Vagina (tissue), 2 donors: ENCODE data around the gene DNASE1L1. TPM values are rescaled to one million over a fixed set of nuclear protein-coding genes. Genes with fewer than 3 reads are reported as not detected.

Source experiments
- DNase-seq, 2 donors: peaks; one replicate each; pipeline ENCODE4 v3.0.0-alpha.2; 2017; ENCODE audit errors: extremely low spot score in 2 of 2
- H3K27ac ChIP-seq: fragments of 200-600 bp; sonication (generic); one replicate; pipeline ENCODE4 v1.5.1; 2019
- H3K27me3 ChIP-seq: fragments of 200-600 bp; sonication (generic); one replicate; pipeline ENCODE4 v1.5.1; 2019
- H3K36me3 ChIP-seq, 2 donors: fragments of 200-600 bp; sonication (generic); one replicate each; pipeline ENCODE4 v1.5.1; 2017 to 2019
- H3K4me1 ChIP-seq: fragments of 200-600 bp; sonication (generic); one replicate; pipeline ENCODE4 v1.5.1; 2019
- H3K4me3 ChIP-seq, 2 donors: fragments of 200-600 bp; sonication (generic); 1 replicate in 1 of 2; 2 replicates in 1 of 2; pipeline ENCODE4 v1.5.1; 2016 to 2019
- H3K9me3 ChIP-seq: fragments of 200-600 bp; sonication (generic); one replicate; pipeline ENCODE4 v1.5.1; 2019
- CTCF ChIP-seq, 3 experiments: fragments of 450-650 bp in 2 of 3; fragments of 200-600 bp in 1 of 3; sonication (generic) in 1 of 3; IDR thresholded peaks; one replicate each; pipeline ENCODE4 v1.5.1; 2017 to 2019; ENCODE audit warnings: antibody characterized with exemption in 3 of 3, mild to moderate bottlenecking in 2 of 3, moderate library complexity in 2 of 3
- POLR2A ChIP-seq, 2 donors: fragments of 450-650 bp; IDR thresholded peaks; one replicate each; pipeline ENCODE4 v1.6.1; 2017; ENCODE audit warnings: antibody characterized with exemption in 2 of 2, mild to moderate bottlenecking in 2 of 2, moderate library complexity in 2 of 2
- POLR2AphosphoS5 ChIP-seq, 2 donors: sonication (generic); formaldehyde crosslinking; IDR thresholded peaks; one replicate each; pipeline ENCODE4 v1.9.0; 2017; ENCODE audit warnings: antibody characterized with exemption in 2 of 2, mild to moderate bottlenecking in 2 of 2, low read depth in 1 of 2; ENCODE audit not compliant: insufficient read depth in 1 of 2
- intact Hi-C: fragments of 100-400 bp; cut with DNase I; formaldehyde crosslinking; loops from one replicate; pipeline ENCODE4 v1.15.1; 2023
- total RNA-seq: library from RNA; depleted of rRNA; stranded (reverse); fragments of >200 nt; gene quantifications from one replicate; pipeline ENCODE4 v1.2.3, GENCODE V29; 2016

DNASE1L1 gene
- total RNA-seq, 1 donor from 2014 or later: 52.1 TPM

- Histone ChIP-seq H3K36me3 (no peaks in the 10 kb centered on the region), H3K9me3 (no peaks in the 10 kb centered on the region), H3K27ac (no peak overlapping the region), H3K4me1 (no peaks in the 10 kb centered on the region), H3K4me3 (no peak overlapping the region), H3K27me3 (no peaks in the 10 kb centered on the region)
- intact Hi-C loops: no loop called here
- TF ChIP-seq CTCF (IDR thresholded peaks at IDR 0.05) (no peak), POLR2AphosphoS5 (IDR thresholded peaks at IDR 0.05; ENCODE audit: insufficient read depth in 1 of 2, low read depth in 1 of 2) (no peak), POLR2A (IDR thresholded peaks at IDR 0.05) (no peak)
- DNase-seq: no peak
Observed at GRCh38 chrX:154419688-154420401, 10.8 kb upstream of the DNASE1L1 start.

GRCh38 chrX:154419189-154419588 is 10.1 kb upstream of the DNASE1L1 start:
- no peaks in the 10 kb centered on the region for H3K27me3 ChIP-seq
- no peak for TF ChIP-seq CTCF (IDR thresholded peaks at IDR 0.05)
- no peak for TF ChIP-seq POLR2A (IDR thresholded peaks at IDR 0.05)
- no peak for TF ChIP-seq POLR2AphosphoS5 (IDR thresholded peaks at IDR 0.05; ENCODE audit: insufficient read depth in 1 of 2, low read depth in 1 of 2)
- H3K4me1 ChIP-seq: no peaks in the 10 kb centered on the region
- H3K36me3 ChIP-seq: no peaks in the 10 kb centered on the region
- H3K9me3 ChIP-seq: no peaks in the 10 kb centered on the region
- no peak overlapping the region for H3K27ac ChIP-seq
- DNase-seq: no peak
- no peak overlapping the region for H3K4me3 ChIP-seq
- intact Hi-C loops: no loop called here

- Histone ChIP-seq H3K27ac (no peak overlapping the region), H3K4me3 (no peak overlapping the region), H3K27me3 (no peaks in the 10 kb centered on the region), H3K4me1 (peaks cover 9% of the 10 kb centered on the region), H3K9me3 (no peaks in the 10 kb centered on the region), H3K36me3 (no peaks in the 10 kb centered on the region)
- intact Hi-C loops: no loop called here
- no peak for DNase-seq
- no peak for TF ChIP-seq CTCF (IDR thresholded peaks at IDR 0.05)
- TF ChIP-seq POLR2A (IDR thresholded peaks at IDR 0.05): no peak
- TF ChIP-seq POLR2AphosphoS5 (IDR thresholded peaks at IDR 0.05; ENCODE audit: insufficient read depth in 1 of 2, low read depth in 1 of 2): no peak
Observed at GRCh38 chrX:154417157-154417556, 8.1 kb upstream of the DNASE1L1 start.

GRCh38 chrX:154413142-154413541 is 4.1 kb upstream of the DNASE1L1 start:
- intact Hi-C loops: loop anchor here (5.0 kb wide), 1 partner anchor 119 kb away; no protein-coding TSS in a partner anchor
- H3K9me3 ChIP-seq: no peaks in the 10 kb centered on the region
- no peaks in the 10 kb centered on the region for H3K27me3 ChIP-seq
- no peak overlapping the region for H3K4me3 ChIP-seq
- H3K27ac ChIP-seq: no peak overlapping the region
- no peaks in the 10 kb centered on the region for H3K36me3 ChIP-seq
- peaks cover 10% of the 10 kb centered on the region for H3K4me1 ChIP-seq
- TF ChIP-seq CTCF (IDR thresholded peaks at IDR 0.05) (no peak), POLR2AphosphoS5 (IDR thresholded peaks at IDR 0.05; ENCODE audit: insufficient read depth in 1 of 2, low read depth in 1 of 2) (no peak), POLR2A (IDR thresholded peaks at IDR 0.05) (no peak)
- DNase-seq: no peak

- intact Hi-C loops: loop anchor here (5.0 kb wide), 1 partner anchor 120 kb away; no protein-coding TSS in a partner anchor
- H3K36me3 ChIP-seq: no peaks in the 10 kb centered on the region
- H3K4me3 ChIP-seq: peak overlapping the region; percentile 54 to 59
- no peaks in the 10 kb centered on the region for H3K27me3 ChIP-seq
- peak in 1 of 2 donors; percentile 91 for DNase-seq
- H3K9me3 ChIP-seq: no peaks in the 10 kb centered on the region
- peaks cover 10% of the 10 kb centered on the region for H3K4me1 ChIP-seq
- TF ChIP-seq POLR2A (IDR thresholded peaks at IDR 0.05) (no peak), POLR2AphosphoS5 (IDR thresholded peaks at IDR 0.05; ENCODE audit: insufficient read depth in 1 of 2, low read depth in 1 of 2) (no peak), CTCF (IDR thresholded peaks at IDR 0.05) (no peak)
- peak overlapping the region; percentile 85 for H3K27ac ChIP-seq
Observed at GRCh38 chrX:154412468-154412867, 3.4 kb upstream of the DNASE1L1 start.
